Spleen (tissue), 11 donors: ENCODE results near the gene RIPOR1. TPM values are rescaled to one million over a fixed set of nuclear protein-coding genes. Genes with fewer than 3 reads are reported as not detected.

Source experiments
- DNase-seq: peaks from one replicate; pipeline ENCODE4 v3.0.0-alpha.2; 2020
- H3K27ac ChIP-seq, 8 donors: fragments of 200-600 bp; sonication (generic) in 7 of 8; 1 replicate in 4 of 8; 2 replicates in 4 of 8; pipeline versions ENCODE4 v1.5.0 to v1.8.0; 2016 to 2021; ENCODE audit warnings: inconsistent platforms in 4 of 8, mild to moderate bottlenecking in 4 of 8, moderate library complexity in 1 of 8
- H3K27me3 ChIP-seq, 7 donors: fragments of 200-600 bp; sonication (generic) in 6 of 7; replicated peaks in 1 of 7; 1 replicate in 4 of 7; 2 replicates in 3 of 7; pipeline versions ENCODE4 v1.5.0 to v1.8.0; 2016 to 2021; ENCODE audit warnings: inconsistent platforms in 3 of 7, mild to moderate bottlenecking in 1 of 7
- H3K36me3 ChIP-seq, 6 donors: fragments of 200-600 bp; sonication (generic) in 5 of 6; 1 replicate in 4 of 6; 2 replicates in 2 of 6; pipeline versions ENCODE4 v1.5.0 to v1.8.0; 2016 to 2021; ENCODE audit warnings: inconsistent platforms in 2 of 6
- H3K4me1 ChIP-seq, 6 donors: fragments of 200-600 bp; sonication (generic) in 5 of 6; 1 replicate in 3 of 6; 2 replicates in 3 of 6; pipeline versions ENCODE4 v1.5.0 to v1.8.0; 2016 to 2021; ENCODE audit warnings: inconsistent platforms in 3 of 6
- H3K4me3 ChIP-seq, 8 donors: fragments of 200-600 bp; sonication (generic) in 7 of 8; 1 replicate in 4 of 8; 2 replicates in 4 of 8; pipeline versions ENCODE4 v1.5.0 to v1.8.0; 2016 to 2021; ENCODE audit warnings: inconsistent platforms in 4 of 8, mild to moderate bottlenecking in 4 of 8, moderate library complexity in 2 of 8
- H3K9me3 ChIP-seq, 8 donors: fragments of 200-600 bp; sonication (generic) in 7 of 8; 1 replicate in 4 of 8; 2 replicates in 4 of 8; pipeline versions ENCODE4 v1.5.0 to v1.8.0; 2016 to 2021; ENCODE audit warnings: inconsistent platforms in 4 of 8
- CTCF ChIP-seq, 11 experiments: fragments of 200-600 bp in 7 of 11; fragments of 450-650 bp in 4 of 11; sonication (generic) in 4 of 11; IDR thresholded peaks in 8 of 11; conservative IDR thresholded peaks in 3 of 11; 1 replicate in 7 of 11; 2 replicates in 4 of 11; pipeline versions ENCODE4 v1.4.0 to v1.8.0; 2016 to 2021; ENCODE audit warnings: antibody characterized with exemption in 11 of 11, inconsistent platforms in 4 of 11, mild to moderate bottlenecking in 1 of 11
- POLR2A ChIP-seq, 3 donors: fragments of 450-650 bp; IDR thresholded peaks; one replicate each; pipeline ENCODE4 v1.5.1; 2017; ENCODE audit warnings: antibody characterized with exemption in 3 of 3, mild to moderate bottlenecking in 1 of 3
- POLR2AphosphoS5 ChIP-seq, 3 donors: sonication (generic); formaldehyde crosslinking; IDR thresholded peaks; one replicate each; pipeline ENCODE4 v1.5.1; 2017; ENCODE audit warnings: antibody characterized with exemption in 3 of 3
- WGBS, 5 donors: extraction: QIAGEN DNeasy Blood & Tissue Kit in 3 of 5; methylation state at CpG; one replicate each; pipeline versions ENCODE4 v1.1.5 to v1.1.7; 2013 to 2018; 5-methylcytosine and 5-hydroxymethylcytosine counted together
- intact Hi-C: fragments of 100-400 bp; cut with DNase I; formaldehyde crosslinking; loops from one replicate; pipeline ENCODE4 v1.15.0; 2023; ENCODE audit warnings: low total_unique reads
- polyA plus RNA-seq, 3 donors: library from polyadenylated mRNA; stranded (reverse); fragments of 200-250 nt; gene quantifications; one replicate each; pipeline ENCODE4 v1.2.1, GENCODE V29; 2013
- total RNA-seq, 7 donors: library from RNA; depleted of rRNA in 3 of 7; stranded (reverse); fragments of >200 nt in 3 of 7; fragmentation: NEBNext Ultra II Directional in 4 of 7; extraction: Animal tissue kit (Norgen Biotek cat#: 25700) in 4 of 7; gene quantifications; one replicate each; pipeline versions ENCODE4 v1.1.0 to v1.2.1, GENCODE V29; 2016 to 2021
- donor health status: healthy with polysubstance abuse.
- donor health status: DM: no; HTN: no; CAD: no; lungs with moderate emphysema.
- donor health status: DM: no; HTN: no; CAD: no.
- donor health status: Bipolar disorder and iron deficiency.
- donor health status: healthy.
- donor health status: DM: no; HTN: no; CAD: no.
- donor health status: DM: yes; HTN: yes; CAD: no.

Gene RIPOR1
- total and polyA plus RNA-seq, 10 donors, result 29.9 to 242 (median 133) TPM

DNA sequence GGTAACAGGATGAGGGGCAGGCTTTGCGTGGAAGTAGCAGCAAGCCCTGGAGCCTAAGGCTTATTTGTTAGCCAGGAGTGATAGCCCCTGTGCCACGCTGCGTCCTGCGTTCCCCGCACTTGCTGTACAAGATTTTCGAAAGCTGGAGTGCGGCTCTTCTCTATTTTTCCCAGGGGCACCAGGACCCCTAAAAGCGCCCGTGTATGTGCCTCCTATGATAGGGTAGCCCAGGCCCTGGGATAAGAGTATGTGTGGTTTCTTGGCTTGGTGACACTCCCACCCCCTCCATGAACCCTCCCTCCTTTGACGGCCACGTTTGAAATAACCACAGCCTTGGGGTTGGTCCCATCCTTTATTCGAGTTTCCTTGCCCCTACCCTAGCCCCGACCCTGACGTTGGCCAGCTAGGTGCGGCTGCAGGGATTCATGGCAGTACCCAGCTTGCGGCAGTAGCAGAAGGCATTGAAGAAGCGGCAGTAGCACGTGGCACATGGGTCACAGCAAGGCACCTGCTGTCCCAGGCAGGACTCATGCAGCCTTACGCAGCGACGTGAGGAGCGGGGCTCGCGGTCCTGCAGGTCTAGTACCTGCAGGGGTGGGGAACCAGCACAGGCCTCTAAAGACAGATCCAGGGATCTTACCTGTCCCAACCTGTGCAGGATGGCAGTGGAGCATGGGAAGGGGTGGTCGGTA, 46.2 kb upstream of the RIPOR1 start:
- DNase-seq, result peak; percentile 83
- intact Hi-C loops, result no loop called here
- 60 to 70% (median 67%) methylated on average over 23 to 25 of the region's 25 CpGs for WGBS, 5 donors
- no peaks in the 10 kb centered on the region for H3K9me3 ChIP-seq
- H3K27me3 ChIP-seq, result no peaks in the 10 kb centered on the region
- H3K4me1 ChIP-seq, result peaks cover 26 to 91% (median 78%) of the 10 kb centered on the region in 6 donors
- H3K4me3 ChIP-seq, result peak overlapping the region; percentile 67 to 99 (median 88)
- peak overlapping the region; percentile 91 to 99 (median 95) for H3K27ac ChIP-seq
- peaks cover 0 to 41% (median 16%) of the 10 kb centered on the region in 6 donors for H3K36me3 ChIP-seq
- TF ChIP-seq POLR2A (IDR thresholded peaks at IDR 0.05) (no peak), POLR2AphosphoS5 (IDR thresholded peaks at IDR 0.05) (no peak), CTCF (IDR thresholded peaks at IDR 0.05 in 8 of 11, conservative IDR thresholded peaks at IDR 0.05 in 3 of 11) (no peak)

- H3K4me1 ChIP-seq, result peaks cover 30 to 91% (median 78%) of the 10 kb centered on the region in 6 donors
- H3K27me3 ChIP-seq, result no peaks in the 10 kb centered on the region
- WGBS, 5 donors, result 87 to 100% (median 93%) methylated on average over 2 to 6 of the region's 6 CpGs
- TF ChIP-seq POLR2AphosphoS5 (IDR thresholded peaks at IDR 0.05) (no peak), POLR2A (IDR thresholded peaks at IDR 0.05) (no peak), CTCF (IDR thresholded peaks at IDR 0.05 in 8 of 11, conservative IDR thresholded peaks at IDR 0.05 in 3 of 11) (no peak)
- intact Hi-C loops, result no loop called here
- H3K9me3 ChIP-seq, result no peaks in the 10 kb centered on the region
- H3K36me3 ChIP-seq, result peaks cover 0 to 35% (median 16%) of the 10 kb centered on the region in 6 donors
- peak; percentile 80 for DNase-seq
- H3K27ac ChIP-seq, result peak within 1 kb of the TSS; percentile 91 to 99 (median 95)
- peak within 1 kb of the TSS in 7 of 8 donors; percentile 67 to 99 (median 88) for H3K4me3 ChIP-seq
Observed at GRCh38 chr16:67483150-67483549, 45.5 kb upstream of the RIPOR1 start, which contains the start of gene AGRP. Gene AGRP (minus strand): TSS chr16:67483547. CDS start chr16:67483398, 149 bp downstream.

DNA sequence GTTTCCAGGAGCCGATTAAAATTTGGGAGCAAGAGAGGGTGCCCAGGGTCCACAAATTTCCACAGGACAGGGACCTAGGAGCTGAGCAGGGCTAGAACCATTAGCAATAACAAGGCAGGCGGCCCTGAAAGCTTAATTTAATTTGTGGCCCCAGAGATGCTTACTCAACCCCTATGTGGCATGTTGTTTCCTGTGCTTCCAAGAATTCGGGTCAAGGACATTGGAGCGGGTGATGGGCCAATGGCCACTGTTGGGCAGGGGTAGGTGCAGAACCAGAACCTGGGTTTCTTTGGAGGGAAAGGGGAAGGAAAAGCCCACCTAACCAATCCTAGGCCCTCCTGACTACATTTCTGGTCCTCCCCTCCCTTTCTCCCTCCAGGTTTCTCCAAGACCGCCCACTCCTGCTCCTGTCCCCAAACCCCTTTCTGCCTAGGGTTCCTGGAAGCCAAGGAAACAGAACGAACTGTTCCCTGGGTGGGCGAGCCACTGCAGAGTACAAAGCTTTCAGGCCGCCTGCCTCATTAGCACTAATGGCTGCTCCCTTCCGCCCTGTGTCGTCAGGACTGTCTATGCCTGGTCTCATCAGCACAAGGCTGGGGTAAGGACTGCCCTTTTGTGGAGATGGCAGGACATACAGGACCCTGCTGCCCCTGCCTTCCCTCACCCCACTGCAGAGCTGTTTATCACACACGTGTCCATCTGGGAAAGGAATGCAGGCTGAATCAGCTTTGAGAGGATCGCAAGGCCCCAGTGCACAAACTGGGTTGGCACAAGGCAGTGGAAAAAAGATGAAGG, 44.7 kb upstream of the RIPOR1 start:
- Histone ChIP-seq H3K4me1 (peaks cover 28 to 91% (median 77%) of the 10 kb centered on the region in 6 donors), H3K36me3 (peaks cover 0 to 32% (median 16%) of the 10 kb centered on the region in 6 donors), H3K27me3 (no peaks in the 10 kb centered on the region), H3K4me3 (peak overlapping the region in 1 of 8 donors; percentile 78), H3K9me3 (no peaks in the 10 kb centered on the region), H3K27ac (peak overlapping the region in 5 of 8 donors; percentile 4 to 99 (median 95))
- intact Hi-C loops, result no loop called here
- TF ChIP-seq CTCF (IDR thresholded peaks at IDR 0.05 in 8 of 11, conservative IDR thresholded peaks at IDR 0.05 in 3 of 11), result no peak
- TF ChIP-seq POLR2AphosphoS5 (IDR thresholded peaks at IDR 0.05), result no peak
- TF ChIP-seq POLR2A (IDR thresholded peaks at IDR 0.05), result no peak
- 82 to 94% (median 84%) methylated on average over 12 of the region's 12 CpGs for WGBS, 5 donors
- no peak for DNase-seq
